HK-2 (cell line): Measurements from ENCODE around the gene EGLN2.
A peak's percentile ranks its signal among the peaks of the same experiment; 100 is the strongest.
"Not testable (repeated sequence)": the region's sequence is repeated elsewhere in the genome, so short reads cannot be mapped to it uniquely, and the experiment has no call there.

Source experiments
- DNase-seq: peaks from one replicate; pipeline ENCODE4 v3.0.0-alpha.2; 2018; ENCODE audit not compliant: unreplicated experiment

Gene EGLN2

GRCh38 chr19:40798683-40799557, at the start of gene EGLN2:
Gene EGLN2 (plus strand): TSS chr19:40799191. CDS start chr19:40800573, 1,382 bp downstream.
- peak; percentile 100 for DNase-seq

- DNase-seq, result peak; percentile 100
Measured at GRCh38 chr19:40750058-40750873, 48.7 kb upstream of the EGLN2 start, which contains the start of gene ACTMAP. Gene ACTMAP (minus strand): TSS chr19:40750477. CDS start chr19:40749803, 674 bp downstream.

GRCh38 chr19:40750874-40751537, 48.0 kb upstream of the EGLN2 start, which contains the start of gene SNRPA:
Gene SNRPA (plus strand): TSS chr19:40751203. CDS start chr19:40751409, 206 bp downstream.
- DNase-seq, result peak; percentile 97

GRCh38 chr19:40752257-40752781, 46.7 kb upstream of the EGLN2 start:
- no peak for DNase-seq

GRCh38 chr19:40754611-40755247, 44.3 kb upstream of the EGLN2 start:
- DNase-seq, result no peak

- no peak for DNase-seq
Measured at GRCh38 chr19:40755248-40755624, 43.8 kb upstream of the EGLN2 start.

GRCh38 chr19:40755791-40756190, 43.2 kb upstream of the EGLN2 start:
- no peak for DNase-seq

- DNase-seq, result no peak
Measured at GRCh38 chr19:40756502-40757110, 42.4 kb upstream of the EGLN2 start.

GRCh38 chr19:40758491-40758890, 40.5 kb upstream of the EGLN2 start:
- DNase-seq, result no peak

GRCh38 chr19:40759352-40759751, 39.6 kb upstream of the EGLN2 start:
- no peak for DNase-seq

GRCh38 chr19:40762754-40763470, 36.1 kb upstream of the EGLN2 start:
- DNase-seq, result no peak

GRCh38 chr19:40763526-40763925, 35.5 kb upstream of the EGLN2 start:
- no peak for DNase-seq

GRCh38 chr19:40763963-40764362, 35.0 kb upstream of the EGLN2 start:
- DNase-seq, result no peak

GRCh38 chr19:40766385-40766784, 32.6 kb upstream of the EGLN2 start:
- DNase-seq, result not testable (repeated sequence)

GRCh38 chr19:40768869-40769268, 30.1 kb upstream of the EGLN2 start:
- DNase-seq, result no peak

GRCh38 chr19:40771101-40771862, 27.7 kb upstream of the EGLN2 start:
- not testable (repeated sequence) for DNase-seq

- no peak for DNase-seq
Measured at GRCh38 chr19:40774916-40775631, 23.9 kb upstream of the EGLN2 start, which contains the start of gene MIA. Gene MIA (plus strand): TSS chr19:40775521. CDS start chr19:40775543, 22 bp downstream.

- no peak for DNase-seq
Measured at GRCh38 chr19:40775632-40776022, 23.4 kb upstream of the EGLN2 start.

- no peak for DNase-seq
Measured at GRCh38 chr19:40776364-40776763, 22.6 kb upstream of the EGLN2 start.
